Chondrocyte (in vitro differentiated cells): ENCODE data around the gene PPIG. TPM values are rescaled to one million over a fixed set of nuclear protein-coding genes. Genes with fewer than 3 reads are reported as not detected.

Experiments
- DNase-seq: peaks from one replicate; pipeline ENCODE4 v3.0.0; 2021; ENCODE audit warnings: mixed read lengths, low spot score
- H3K27ac Mint-ChIP-seq: one replicate; pipeline ENCODE4 v1.8.0; 2021; ENCODE audit warnings: mild to moderate bottlenecking, moderate library complexity, mixed read lengths; ENCODE audit not compliant: unreplicated experiment
- H3K27me3 Mint-ChIP-seq: 2 replicates; pipeline ENCODE4 v1.8.0; 2021; ENCODE audit warnings: low read depth, mixed read lengths
- H3K36me3 Mint-ChIP-seq: 2 replicates; pipeline ENCODE4 v1.8.0; 2021; ENCODE audit warnings: low read depth, mixed read lengths
- H3K4me1 Mint-ChIP-seq: 2 replicates; pipeline ENCODE4 v1.8.0; 2021; ENCODE audit warnings: low read depth, mild to moderate bottlenecking, mixed read lengths
- H3K4me3 Mint-ChIP-seq: one replicate; pipeline ENCODE4 v1.8.0; 2021; ENCODE audit warnings: mild to moderate bottlenecking, moderate library complexity, mixed read lengths; ENCODE audit not compliant: unreplicated experiment
- H3K9me3 Mint-ChIP-seq: 2 replicates; pipeline ENCODE4 v1.8.0; 2021; ENCODE audit warnings: low read depth, mixed read lengths
- CTCF ChIP-seq: fragments of 200-600 bp; sonication (generic); IDR thresholded peaks from 2 replicates; pipeline ENCODE4 v1.5.0; 2021; ENCODE audit warnings: antibody characterized with exemption, mild to moderate bottlenecking, moderate library complexity
- total RNA-seq: library from RNA; stranded (reverse); gene quantifications from 3 replicates; pipeline ENCODE4 v1.2.1, GENCODE V29; 2021

The PPIG gene
- total RNA-seq, 1 donor from 2014 or later, result 34.8 TPM

- Mint-ChIP-seq H3K4me3 (no peak overlapping the region), H3K36me3 (no peaks in the 10 kb centered on the region), H3K27ac (no peak overlapping the region), H3K9me3 (no peaks in the 10 kb centered on the region), H3K4me1 (no peaks in the 10 kb centered on the region), H3K27me3 (no peaks in the 10 kb centered on the region)
- no peak for TF ChIP-seq CTCF
- no peak for DNase-seq
These were observed 86.1 kb downstream of the PPIG start for GRCh38 chr2:169670215-169670651.

GRCh38 chr2:169670937-169671336 lies 86.8 kb downstream of the PPIG start:
- H3K4me1 Mint-ChIP-seq, result no peaks in the 10 kb centered on the region
- no peak overlapping the region for H3K4me3 Mint-ChIP-seq
- no peaks in the 10 kb centered on the region for H3K9me3 Mint-ChIP-seq
- DNase-seq, result no peak
- no peaks in the 10 kb centered on the region for H3K27me3 Mint-ChIP-seq
- no peaks in the 10 kb centered on the region for H3K36me3 Mint-ChIP-seq
- TF ChIP-seq CTCF, result no peak
- H3K27ac Mint-ChIP-seq, result no peak overlapping the region

- H3K9me3 Mint-ChIP-seq, result no peaks in the 10 kb centered on the region
- no peaks in the 10 kb centered on the region for H3K4me1 Mint-ChIP-seq
- no peaks in the 10 kb centered on the region for H3K36me3 Mint-ChIP-seq
- no peak for TF ChIP-seq CTCF
- no peak for DNase-seq
- H3K27ac Mint-ChIP-seq, result no peak overlapping the region
- H3K4me3 Mint-ChIP-seq, result no peak overlapping the region
- H3K27me3 Mint-ChIP-seq, result no peaks in the 10 kb centered on the region
These were observed 88.3 kb downstream of the PPIG start for GRCh38 chr2:169672406-169672805.

- H3K27me3 Mint-ChIP-seq, result no peaks in the 10 kb centered on the region
- H3K4me3 Mint-ChIP-seq, result no peak overlapping the region
- no peaks in the 10 kb centered on the region for H3K4me1 Mint-ChIP-seq
- no peaks in the 10 kb centered on the region for H3K36me3 Mint-ChIP-seq
- no peak for DNase-seq
- no peak overlapping the region for H3K27ac Mint-ChIP-seq
- TF ChIP-seq CTCF, result no peak
- no peaks in the 10 kb centered on the region for H3K9me3 Mint-ChIP-seq
These were observed 89.0 kb downstream of the PPIG start for GRCh38 chr2:169673106-169673505.

- Mint-ChIP-seq H3K4me3 (no peak overlapping the region), H3K27me3 (no peaks in the 10 kb centered on the region), H3K4me1 (no peaks in the 10 kb centered on the region)
These were observed 89.8 kb downstream of the PPIG start for GRCh38 chr2:169673921-169674320.

More at GRCh38 chr2:169673921-169674320, 89.8 kb downstream of the PPIG start:
- Mint-ChIP-seq H3K27ac (no peak overlapping the region), H3K36me3 (no peaks in the 10 kb centered on the region), H3K9me3 (no peaks in the 10 kb centered on the region)
- DNase-seq, result no peak
- no peak for TF ChIP-seq CTCF
